WTC11 (cell line): Measurements from ENCODE around the gene RWDD1. TPM values are rescaled to one million over a fixed set of nuclear protein-coding genes. Genes with fewer than 3 reads are reported as not detected.

Experiments
- ATAC-seq: fragments of 200-7000 bp; cut with Tn5 transposase; 2 replicates; pipeline ENCODE4 v1.10.0; 2021; ENCODE audit warnings: mild to moderate bottlenecking, moderate library complexity
- CTCF ChIA-PET: fragments of 300-600 bp; sonication (Branson Sonifier 250); formaldehyde crosslinking; loops from one replicate; lab custom pipeline; 2021; ENCODE audit warnings: antibody characterized with exemption; lab: Charles Lee
- POLR2A ChIA-PET: fragments of 350-600 bp; sonication (Branson Sonifier 250); formaldehyde crosslinking; loops from one replicate; lab custom pipeline; 2021; ENCODE audit warnings: antibody characterized with exemption; lab: Charles Lee
- DNase-seq: peaks from one replicate; pipeline ENCODE4 v3.0.0; 2021; ENCODE audit warnings: low spot score
- H3K27ac Mint-ChIP-seq: 2 replicates; pipeline ENCODE4 v1.8.0; 2021; ENCODE audit warnings: mixed read lengths
- H3K27me3 Mint-ChIP-seq: 2 replicates; pipeline ENCODE4 v1.8.0; 2021; ENCODE audit warnings: low read depth, mild to moderate bottlenecking, moderate library complexity, mixed read lengths
- H3K36me3 Mint-ChIP-seq: 2 replicates; pipeline ENCODE4 v1.8.0; 2021; ENCODE audit warnings: mixed read lengths
- H3K4me1 Mint-ChIP-seq: 2 replicates; pipeline ENCODE4 v1.8.0; 2022; ENCODE audit warnings: mixed read lengths
- H3K4me3 Mint-ChIP-seq: 2 replicates; pipeline ENCODE4 v1.8.0; 2021; ENCODE audit warnings: mild to moderate bottlenecking, moderate library complexity, mixed read lengths
- H3K9me3 Mint-ChIP-seq: 2 replicates; pipeline ENCODE4 v1.8.0; 2021; ENCODE audit warnings: mixed read lengths
- ATF1 ChIP-seq: sonication (generic); formaldehyde crosslinking; IDR thresholded peaks from 2 replicates; pipeline ENCODE4 v1.8.1; 2023; ENCODE audit warnings: mild to moderate bottlenecking, moderate library complexity, missing genetic modification reagents
- EMX1 ChIP-seq: fragments of 250-450 bp; sonication (Bioruptor Pico); IDR thresholded peaks from 2 replicates; pipeline ENCODE4 v1.8.0; 2021; ENCODE audit warnings: mild to moderate bottlenecking
- ESRRA ChIP-seq: sonication (generic); formaldehyde crosslinking; IDR thresholded peaks from 2 replicates; pipeline ENCODE4 v1.8.1; 2022; ENCODE audit warnings: mild to moderate bottlenecking, missing genetic modification reagents, borderline replicate concordance
- JAZF1 ChIP-seq: fragments of 250-450 bp; sonication (Bioruptor Pico); IDR thresholded peaks from 2 replicates; pipeline ENCODE4 v1.9.0; 2021; ENCODE audit warnings: moderate library complexity, mild to moderate bottlenecking, inconsistent platforms
- JUN ChIP-seq: sonication (generic); formaldehyde crosslinking; IDR thresholded peaks from 2 replicates; pipeline ENCODE4 v1.8.0; 2023; ENCODE audit warnings: mild to moderate bottlenecking, missing genetic modification reagents
- KAT7 ChIP-seq: sonication (generic); formaldehyde crosslinking; IDR thresholded peaks from 2 replicates; pipeline ENCODE4 v1.8.1; 2023; ENCODE audit warnings: missing genetic modification reagents, mild to moderate bottlenecking, borderline replicate concordance
- NR1H2 ChIP-seq: sonication (generic); formaldehyde crosslinking; IDR thresholded peaks from 2 replicates; pipeline ENCODE4 v1.9.0; 2021; ENCODE audit warnings: mild to moderate bottlenecking, moderate library complexity, missing genetic modification reagents
- NR2C2 ChIP-seq: sonication (generic); formaldehyde crosslinking; IDR thresholded peaks from 2 replicates; pipeline ENCODE4 v1.8.0; 2022; ENCODE audit warnings: mild to moderate bottlenecking, missing genetic modification reagents
- NR3C1 ChIP-seq: sonication (generic); formaldehyde crosslinking; conservative IDR thresholded peaks from 2 replicates; pipeline ENCODE4 v1.8.1; 2023; ENCODE audit warnings: low read depth, mild to moderate bottlenecking, missing genetic modification reagents
- OVOL2 ChIP-seq: fragments of 250-450 bp; sonication (Bioruptor Pico); IDR thresholded peaks from 2 replicates; pipeline ENCODE4 v1.9.0; 2021; ENCODE audit warnings: mild to moderate bottlenecking, borderline replicate concordance
- SOX15 ChIP-seq: fragments of 250-450 bp; sonication (Bioruptor Pico); IDR thresholded peaks from 2 replicates; pipeline ENCODE4 v1.9.0; 2021; ENCODE audit warnings: mild to moderate bottlenecking
- TEAD1 ChIP-seq: sonication (generic); formaldehyde crosslinking; IDR thresholded peaks from 2 replicates; pipeline ENCODE4 v1.8.0; 2022; ENCODE audit warnings: mild to moderate bottlenecking, missing genetic modification reagents
- TEAD4 ChIP-seq: sonication (generic); formaldehyde crosslinking; IDR thresholded peaks from 2 replicates; pipeline ENCODE4 v1.8.0; 2022; ENCODE audit warnings: mild to moderate bottlenecking, missing genetic modification reagents
- ZNF219 ChIP-seq: sonication (generic); formaldehyde crosslinking; IDR thresholded peaks from 2 replicates; pipeline ENCODE4 v1.8.0; 2023; ENCODE audit warnings: missing genetic modification reagents, mild to moderate bottlenecking, borderline replicate concordance
- ZNF232 ChIP-seq: sonication (generic); formaldehyde crosslinking; IDR thresholded peaks from 2 replicates; pipeline ENCODE4 v1.8.0; 2022; ENCODE audit warnings: mild to moderate bottlenecking, missing genetic modification reagents
- ZNF317 ChIP-seq: sonication (generic); formaldehyde crosslinking; IDR thresholded peaks from 2 replicates; pipeline ENCODE4 v1.8.1; 2023; ENCODE audit warnings: low read depth, mild to moderate bottlenecking, moderate library complexity, missing genetic modification reagents, borderline replicate concordance
- ZNF416 ChIP-seq: fragments of 250-450 bp; sonication (Bioruptor Pico); IDR thresholded peaks from 2 replicates; pipeline ENCODE4 v1.9.0; 2021; ENCODE audit warnings: mild to moderate bottlenecking, inconsistent platforms
- ZNF423 ChIP-seq: fragments of 250-450 bp; sonication (Bioruptor Pico); IDR thresholded peaks from 2 replicates; pipeline ENCODE4 v2.1.2; 2022; ENCODE audit warnings: mild to moderate bottlenecking, moderate library complexity
- total RNA-seq: library from RNA; stranded (reverse); gene quantifications from 3 replicates; pipeline ENCODE4 v1.2.3, GENCODE V29; 2021
- TF ChIP-seq, protein P1 (sequence below): sonication (generic); formaldehyde crosslinking; IDR thresholded peaks from 2 replicates; pipeline ENCODE4 v1.8.1; 2022; ENCODE audit warnings: low read depth, mild to moderate bottlenecking, moderate library complexity, missing genetic modification reagents, borderline replicate concordance
- TF ChIP-seq, protein P2 (sequence below): sonication (generic); formaldehyde crosslinking; IDR thresholded peaks from 2 replicates; pipeline ENCODE4 v1.8.1; 2023; ENCODE audit warnings: mild to moderate bottlenecking, missing genetic modification reagents
- TF ChIP-seq, protein P3 (sequence below): sonication (generic); formaldehyde crosslinking; IDR thresholded peaks from 2 replicates; pipeline ENCODE4 v1.8.1; 2023; ENCODE audit warnings: mild to moderate bottlenecking, missing genetic modification reagents, moderate library complexity
- TF ChIP-seq, protein P4 (sequence below): sonication (generic); formaldehyde crosslinking; IDR thresholded peaks from 2 replicates; pipeline ENCODE4 v1.8.0; 2023; ENCODE audit warnings: missing genetic modification reagents
- TF ChIP-seq, protein P5 (sequence below): sonication (generic); formaldehyde crosslinking; IDR thresholded peaks from 2 replicates; pipeline ENCODE4 v1.8.1; 2022; ENCODE audit warnings: low read depth, missing genetic modification reagents, borderline replicate concordance
- TF ChIP-seq, protein P6 (sequence below): sonication (generic); formaldehyde crosslinking; IDR thresholded peaks from 2 replicates; pipeline ENCODE4 v1.8.1; 2023; ENCODE audit warnings: mild to moderate bottlenecking, missing genetic modification reagents, moderate library complexity
- TF ChIP-seq, protein P7 (sequence below): sonication (generic); formaldehyde crosslinking; IDR thresholded peaks from 2 replicates; pipeline ENCODE4 v1.8.1; 2023; ENCODE audit warnings: mild to moderate bottlenecking, moderate library complexity, missing genetic modification reagents

RWDD1 gene
- total RNA-seq, 1 experiment from 2014 or later, result 33.8 TPM

DNA sequence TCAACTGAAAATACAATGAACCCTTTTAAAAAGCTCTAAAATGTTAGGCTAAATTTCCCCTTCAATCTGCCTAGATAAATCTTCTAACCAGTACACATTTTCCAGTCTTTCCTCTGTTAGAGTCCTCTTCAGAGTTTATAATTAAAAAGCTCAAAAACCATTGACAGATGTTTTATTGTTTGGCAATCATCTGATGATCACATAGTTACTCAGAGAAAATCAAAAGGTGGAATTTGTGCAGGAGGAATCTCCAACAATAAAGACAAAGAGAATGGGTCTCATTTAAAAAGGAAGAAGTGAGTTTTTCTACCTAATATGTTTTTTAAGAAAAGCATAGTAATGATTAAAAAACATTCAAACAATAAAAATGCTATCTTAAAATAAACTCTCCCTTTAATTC is 28.9 kb upstream of the RWDD1 start:
- Mint-ChIP-seq H3K9me3 (no peaks in the 10 kb centered on the region), H3K4me3 (no peak overlapping the region), H3K36me3 (no peaks in the 10 kb centered on the region), H3K4me1 (peaks cover 4% of the 10 kb centered on the region), H3K27ac (no peak overlapping the region), H3K27me3 (no peaks in the 10 kb centered on the region)
- TF ChIP-seq NR1H2 (CRISPR knock-in tag) (no peak), KAT7 (CRISPR knock-in tag) (no peak), ESRRA (CRISPR knock-in tag) (no peak), ZNF219 (CRISPR knock-in tag) (no peak), NR3C1 (CRISPR knock-in tag) (no peak), ZNF317 (CRISPR knock-in tag) (no peak), ZNF232 (CRISPR knock-in tag) (no peak), EMX1 (CRISPR knock-in tag) (no peak), NR2C2 (CRISPR knock-in tag) (no peak), SOX15 (CRISPR knock-in tag) (no peak), ATF1 (CRISPR knock-in tag) (no peak), ZNF423 (CRISPR knock-in tag) (no peak)
- TF ChIP-seq, protein P1, sequence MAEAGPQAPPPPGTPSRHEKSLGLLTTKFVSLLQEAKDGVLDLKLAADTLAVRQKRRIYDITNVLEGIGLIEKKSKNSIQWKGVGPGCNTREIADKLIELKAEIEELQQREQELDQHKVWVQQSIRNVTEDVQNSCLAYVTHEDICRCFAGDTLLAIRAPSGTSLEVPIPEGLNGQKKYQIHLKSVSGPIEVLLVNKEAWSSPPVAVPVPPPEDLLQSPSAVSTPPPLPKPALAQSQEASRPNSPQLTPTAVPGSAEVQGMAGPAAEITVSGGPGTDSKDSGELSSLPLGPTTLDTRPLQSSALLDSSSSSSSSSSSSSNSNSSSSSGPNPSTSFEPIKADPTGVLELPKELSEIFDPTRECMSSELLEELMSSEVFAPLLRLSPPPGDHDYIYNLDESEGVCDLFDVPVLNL, result no peak
- TF ChIP-seq, protein P2, sequence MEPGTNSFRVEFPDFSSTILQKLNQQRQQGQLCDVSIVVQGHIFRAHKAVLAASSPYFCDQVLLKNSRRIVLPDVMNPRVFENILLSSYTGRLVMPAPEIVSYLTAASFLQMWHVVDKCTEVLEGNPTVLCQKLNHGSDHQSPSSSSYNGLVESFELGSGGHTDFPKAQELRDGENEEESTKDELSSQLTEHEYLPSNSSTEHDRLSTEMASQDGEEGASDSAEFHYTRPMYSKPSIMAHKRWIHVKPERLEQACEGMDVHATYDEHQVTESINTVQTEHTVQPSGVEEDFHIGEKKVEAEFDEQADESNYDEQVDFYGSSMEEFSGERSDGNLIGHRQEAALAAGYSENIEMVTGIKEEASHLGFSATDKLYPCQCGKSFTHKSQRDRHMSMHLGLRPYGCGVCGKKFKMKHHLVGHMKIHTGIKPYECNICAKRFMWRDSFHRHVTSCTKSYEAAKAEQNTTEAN (CRISPR knock-in tag), result no peak
- TF ChIP-seq, protein P3, sequence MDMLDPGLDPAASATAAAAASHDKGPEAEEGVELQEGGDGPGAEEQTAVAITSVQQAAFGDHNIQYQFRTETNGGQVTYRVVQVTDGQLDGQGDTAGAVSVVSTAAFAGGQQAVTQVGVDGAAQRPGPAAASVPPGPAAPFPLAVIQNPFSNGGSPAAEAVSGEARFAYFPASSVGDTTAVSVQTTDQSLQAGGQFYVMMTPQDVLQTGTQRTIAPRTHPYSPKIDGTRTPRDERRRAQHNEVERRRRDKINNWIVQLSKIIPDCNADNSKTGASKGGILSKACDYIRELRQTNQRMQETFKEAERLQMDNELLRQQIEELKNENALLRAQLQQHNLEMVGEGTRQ (CRISPR knock-in tag), result no peak
- CTCF ChIA-PET, result interaction anchor here (0.7 to 2.2 kb wide), 3 partner anchors 18 to 255 kb away, joined by 3 to 8 read pairs (median 8); no protein-coding TSS in a partner anchor
- ATAC-seq (no peak), DNase-seq (no peak)
- POLR2A ChIA-PET, result interaction anchor here (0.7 kb wide), 1 partner anchor 9 kb away, joined by 3 read pairs; no protein-coding TSS in a partner anchor

DNA sequence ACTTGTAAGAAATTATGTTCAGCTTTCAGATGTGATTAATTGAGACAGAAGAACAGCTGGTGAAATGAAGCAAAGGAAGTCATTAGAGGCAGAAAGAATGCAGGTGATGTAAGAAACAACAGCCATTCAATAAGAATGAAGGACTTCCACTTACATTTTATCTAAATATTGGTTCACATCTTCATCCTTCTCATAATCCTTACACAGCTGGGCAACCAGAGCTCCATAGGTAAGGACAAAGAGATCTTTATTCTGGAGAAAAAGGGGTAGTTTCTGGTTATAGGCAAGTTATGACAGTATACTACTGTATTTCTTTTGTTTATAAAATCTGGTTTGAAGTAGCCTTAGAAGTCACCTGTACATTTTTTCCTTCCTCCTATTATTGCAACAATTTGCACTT is 28.2 kb upstream of the RWDD1 start:
- no peak for DNase-seq
- Mint-ChIP-seq H3K9me3 (no peaks in the 10 kb centered on the region), H3K4me3 (no peak overlapping the region), H3K27ac (no peak overlapping the region), H3K4me1 (peaks cover 7% of the 10 kb centered on the region), H3K36me3 (no peaks in the 10 kb centered on the region), H3K27me3 (no peaks in the 10 kb centered on the region)
- ChIA-PET POLR2A (interaction anchor here (0.7 kb wide), 1 partner anchor 9 kb away, joined by 3 read pairs; no protein-coding TSS in a partner anchor), CTCF (interaction anchor here (0.7 to 0.8 kb wide), 3 partner anchors 9 to 256 kb away, joined by 3 read pairs; no protein-coding TSS in a partner anchor)
- ATAC-seq, result no peak
- TF ChIP-seq JUN, result no peak
- TF ChIP-seq, protein P4, sequence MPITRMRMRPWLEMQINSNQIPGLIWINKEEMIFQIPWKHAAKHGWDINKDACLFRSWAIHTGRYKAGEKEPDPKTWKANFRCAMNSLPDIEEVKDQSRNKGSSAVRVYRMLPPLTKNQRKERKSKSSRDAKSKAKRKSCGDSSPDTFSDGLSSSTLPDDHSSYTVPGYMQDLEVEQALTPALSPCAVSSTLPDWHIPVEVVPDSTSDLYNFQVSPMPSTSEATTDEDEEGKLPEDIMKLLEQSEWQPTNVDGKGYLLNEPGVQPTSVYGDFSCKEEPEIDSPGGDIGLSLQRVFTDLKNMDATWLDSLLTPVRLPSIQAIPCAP (CRISPR knock-in tag), result no peak
- TF ChIP-seq JAZF1 (CRISPR knock-in tag), result no peak
- TF ChIP-seq TEAD4 (CRISPR knock-in tag), result no peak
- TF ChIP-seq, protein P2 (CRISPR knock-in tag), result no peak
- TF ChIP-seq, protein P5, sequence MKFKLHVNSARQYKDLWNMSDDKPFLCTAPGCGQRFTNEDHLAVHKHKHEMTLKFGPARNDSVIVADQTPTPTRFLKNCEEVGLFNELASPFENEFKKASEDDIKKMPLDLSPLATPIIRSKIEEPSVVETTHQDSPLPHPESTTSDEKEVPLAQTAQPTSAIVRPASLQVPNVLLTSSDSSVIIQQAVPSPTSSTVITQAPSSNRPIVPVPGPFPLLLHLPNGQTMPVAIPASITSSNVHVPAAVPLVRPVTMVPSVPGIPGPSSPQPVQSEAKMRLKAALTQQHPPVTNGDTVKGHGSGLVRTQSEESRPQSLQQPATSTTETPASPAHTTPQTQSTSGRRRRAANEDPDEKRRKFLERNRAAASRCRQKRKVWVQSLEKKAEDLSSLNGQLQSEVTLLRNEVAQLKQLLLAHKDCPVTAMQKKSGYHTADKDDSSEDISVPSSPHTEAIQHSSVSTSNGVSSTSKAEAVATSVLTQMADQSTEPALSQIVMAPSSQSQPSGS, result no peak
- TF ChIP-seq OVOL2 (CRISPR knock-in tag), result no peak
- TF ChIP-seq, protein P6, sequence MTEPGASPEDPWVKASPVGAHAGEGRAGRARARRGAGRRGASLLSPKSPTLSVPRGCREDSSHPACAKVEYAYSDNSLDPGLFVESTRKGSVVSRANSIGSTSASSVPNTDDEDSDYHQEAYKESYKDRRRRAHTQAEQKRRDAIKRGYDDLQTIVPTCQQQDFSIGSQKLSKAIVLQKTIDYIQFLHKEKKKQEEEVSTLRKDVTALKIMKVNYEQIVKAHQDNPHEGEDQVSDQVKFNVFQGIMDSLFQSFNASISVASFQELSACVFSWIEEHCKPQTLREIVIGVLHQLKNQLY (CRISPR knock-in tag), result no peak
- TF ChIP-seq, protein P7, sequence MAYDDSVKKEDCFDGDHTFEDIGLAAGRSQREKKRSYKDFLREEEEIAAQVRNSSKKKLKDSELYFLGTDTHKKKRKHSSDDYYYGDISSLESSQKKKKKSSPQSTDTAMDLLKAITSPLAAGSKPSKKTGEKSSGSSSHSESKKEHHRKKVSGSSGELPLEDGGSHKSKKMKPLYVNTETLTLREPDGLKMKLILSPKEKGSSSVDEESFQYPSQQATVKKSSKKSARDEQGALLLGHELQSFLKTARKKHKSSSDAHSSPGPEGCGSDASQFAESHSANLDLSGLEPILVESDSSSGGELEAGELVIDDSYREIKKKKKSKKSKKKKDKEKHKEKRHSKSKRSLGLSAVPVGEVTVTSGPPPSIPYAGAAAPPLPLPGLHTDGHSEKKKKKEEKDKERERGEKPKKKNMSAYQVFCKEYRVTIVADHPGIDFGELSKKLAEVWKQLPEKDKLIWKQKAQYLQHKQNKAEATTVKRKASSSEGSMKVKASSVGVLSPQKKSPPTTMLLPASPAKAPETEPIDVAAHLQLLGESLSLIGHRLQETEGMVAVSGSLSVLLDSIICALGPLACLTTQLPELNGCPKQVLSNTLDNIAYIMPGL (CRISPR knock-in tag), result no peak
- no peak for TF ChIP-seq ZNF416 (CRISPR knock-in tag)
- TF ChIP-seq TEAD1, result no peak
